Endothelial cell of hepatic sinusoid (primary cell): ENCODE data around the gene SYNGR4.

Experiments used
- in situ Hi-C: cut with HindIII; loops from 2 replicates; pipeline ENCODE4 v1.10.0; 2017; ENCODE audit warnings: low sequenced_read_pairs

Gene SYNGR4

GRCh38 chr19:48396016-48396823 is 32.1 kb downstream of the SYNGR4 start:
- in situ Hi-C loops: no loop called here

GRCh38 chr19:48396824-48397176 is 32.6 kb downstream of the SYNGR4 start:
- in situ Hi-C loops: no loop called here

- in situ Hi-C loops: no loop called here
These were observed 33.3 kb downstream of the SYNGR4 start for GRCh38 chr19:48397263-48398101.

- in situ Hi-C loops: no loop called here
These were observed 33.9 kb downstream of the SYNGR4 start for GRCh38 chr19:48398102-48398374.

GRCh38 chr19:48398375-48399235 is 34.4 kb downstream of the SYNGR4 start:
- in situ Hi-C loops: no loop called here

- in situ Hi-C loops: loop anchor here (5.0 kb wide), 1 partner anchor 38 kb away; the partner anchor contains the start of genes SYNGR4 and TMEM143
These were observed 36.0 kb downstream of the SYNGR4 start for GRCh38 chr19:48400018-48400742.

GRCh38 chr19:48401287-48401686 is 37.1 kb downstream of the SYNGR4 start:
- in situ Hi-C loops: loop anchor here (5.0 kb wide), 1 partner anchor 39 kb away; the partner anchor contains the start of genes SYNGR4 and TMEM143

GRCh38 chr19:48403606-48404005 is 39.4 kb downstream of the SYNGR4 start:
- in situ Hi-C loops: loop anchor here (5.0 kb wide), 1 partner anchor 41 kb away; the partner anchor contains the start of genes SYNGR4 and TMEM143

- in situ Hi-C loops: no loop called here
These were observed 41.0 kb downstream of the SYNGR4 start for GRCh38 chr19:48405010-48405659.

- in situ Hi-C loops: no loop called here
These were observed 41.7 kb downstream of the SYNGR4 start for GRCh38 chr19:48405850-48406249.

GRCh38 chr19:48413879-48414587 is 49.9 kb downstream of the SYNGR4 start:
- in situ Hi-C loops: no loop called here

GRCh38 chr19:48415395-48415794 is 51.2 kb downstream of the SYNGR4 start:
- in situ Hi-C loops: no loop called here

- in situ Hi-C loops: no loop called here
These were observed 51.6 kb downstream of the SYNGR4 start for GRCh38 chr19:48415806-48416221.

- in situ Hi-C loops: no loop called here
These were observed 53.3 kb downstream of the SYNGR4 start for GRCh38 chr19:48417421-48417820.

GRCh38 chr19:48418317-48419064 is 54.3 kb downstream of the SYNGR4 start:
- in situ Hi-C loops: no loop called here

- in situ Hi-C loops: no loop called here
These were observed 55.2 kb downstream of the SYNGR4 start for GRCh38 chr19:48419158-48419920.

- in situ Hi-C loops: no loop called here
These were observed 57.4 kb downstream of the SYNGR4 start for GRCh38 chr19:48421548-48421947.

GRCh38 chr19:48424694-48425219 is 60.6 kb downstream of the SYNGR4 start:
- in situ Hi-C loops: no loop called here
